Measurements from ENCODE around the gene ZCWPW1.
"Not testable (repeated sequence)": the region's sequence is repeated elsewhere in the genome, so short reads cannot be mapped to it uniquely, and the experiment has no call there.

The ZCWPW1 gene

DNA sequence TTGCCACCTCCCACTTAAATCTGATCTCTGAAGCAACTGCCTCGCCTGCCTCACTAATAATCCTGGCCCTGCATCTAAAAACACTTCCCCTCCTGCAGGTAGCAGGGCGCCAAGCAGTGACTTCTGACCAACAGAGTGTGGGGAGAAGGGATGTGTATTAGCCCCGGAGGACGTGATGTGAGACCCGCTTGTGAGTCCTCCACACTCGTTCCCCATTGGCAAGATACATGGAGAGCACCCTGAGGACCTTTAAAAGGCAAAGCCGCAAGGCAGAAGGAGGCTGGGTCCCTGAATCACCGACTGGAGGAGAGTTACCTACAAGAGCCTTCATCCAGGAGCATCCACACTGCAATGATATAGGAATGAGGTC is 61.3 kb downstream of the ZCWPW1 start:
- no peak overlapping the region for H3K27ac ChIP-seq (ENCODE audit: low read length)
- H3K27me3 ChIP-seq (ENCODE audit: low read depth, low read length): no peaks in the 10 kb centered on the region
- H3K9me3 ChIP-seq (ENCODE audit: control insufficient read depth in 1 of 2, low read length in 2 of 2): no peaks in the 10 kb centered on the region
- no peaks in the 10 kb centered on the region for H3K4me1 ChIP-seq (ENCODE audit: control insufficient read depth in 1 of 2, insufficient read depth in 2 of 2, low read length in 2 of 2)
- H3K36me3 ChIP-seq (ENCODE audit: control insufficient read depth in 1 of 2, insufficient read depth in 2 of 2, low read length in 2 of 2): peaks cover 10 to 22% of the 10 kb centered on the region in 2 donors
- no peak overlapping the region for H3K4me3 ChIP-seq (ENCODE audit: low read depth in 1 of 2, low read length in 2 of 2)

DNA sequence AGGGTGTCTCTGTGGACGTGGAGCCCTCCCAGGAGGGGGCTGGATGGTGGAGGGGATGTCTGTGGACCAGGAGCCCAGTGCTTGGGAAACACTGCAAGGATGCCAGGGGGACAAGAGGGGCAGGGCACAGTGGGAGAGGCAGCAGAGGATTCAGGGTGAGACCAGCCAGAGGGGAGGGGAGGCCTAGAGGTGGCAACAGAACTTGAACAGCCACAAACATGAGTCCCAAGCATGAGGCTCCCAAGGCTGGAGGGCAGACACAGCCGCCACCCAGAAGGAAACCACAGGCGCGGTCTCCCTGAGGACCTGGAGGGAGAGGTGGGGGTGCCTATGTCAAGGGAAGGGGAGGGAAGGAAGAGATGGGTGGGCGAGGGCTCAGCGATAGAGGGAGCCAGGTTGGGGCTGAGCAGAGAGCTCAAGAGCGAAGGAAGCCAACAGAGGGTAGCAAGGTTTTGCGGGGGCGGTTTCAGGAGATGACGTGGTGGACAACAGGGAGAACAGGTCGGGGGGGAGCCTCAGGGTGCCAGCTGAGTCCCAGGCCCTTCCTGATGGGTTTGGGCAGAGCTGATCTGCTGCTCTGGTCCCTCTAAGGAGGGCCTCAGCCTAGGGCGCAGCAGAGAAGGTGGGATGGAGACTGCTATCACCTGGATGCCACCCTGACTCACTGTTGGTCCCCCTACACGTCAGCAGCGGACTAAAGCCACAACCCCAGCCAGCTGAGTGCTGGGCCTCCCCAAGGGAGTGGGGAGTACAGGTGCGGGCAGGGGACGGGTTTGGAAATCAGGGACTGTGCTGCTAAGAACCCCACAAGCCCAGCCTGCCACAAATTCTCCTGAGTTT is 61.9 kb downstream of the ZCWPW1 start:
- Histone ChIP-seq H3K36me3 (ENCODE audit: control insufficient read depth in 1 of 2, insufficient read depth in 2 of 2, low read length in 2 of 2) (peaks cover 14 to 28% of the 10 kb centered on the region in 2 donors), H3K27ac (ENCODE audit: low read length) (no peak overlapping the region), H3K4me1 (ENCODE audit: control insufficient read depth in 1 of 2, insufficient read depth in 2 of 2, low read length in 2 of 2) (no peaks in the 10 kb centered on the region), H3K4me3 (ENCODE audit: low read depth in 1 of 2, low read length in 2 of 2) (no peak overlapping the region), H3K27me3 (ENCODE audit: low read depth, low read length) (no peaks in the 10 kb centered on the region), H3K9me3 (ENCODE audit: control insufficient read depth in 1 of 2, low read length in 2 of 2) (no peaks in the 10 kb centered on the region)

DNA sequence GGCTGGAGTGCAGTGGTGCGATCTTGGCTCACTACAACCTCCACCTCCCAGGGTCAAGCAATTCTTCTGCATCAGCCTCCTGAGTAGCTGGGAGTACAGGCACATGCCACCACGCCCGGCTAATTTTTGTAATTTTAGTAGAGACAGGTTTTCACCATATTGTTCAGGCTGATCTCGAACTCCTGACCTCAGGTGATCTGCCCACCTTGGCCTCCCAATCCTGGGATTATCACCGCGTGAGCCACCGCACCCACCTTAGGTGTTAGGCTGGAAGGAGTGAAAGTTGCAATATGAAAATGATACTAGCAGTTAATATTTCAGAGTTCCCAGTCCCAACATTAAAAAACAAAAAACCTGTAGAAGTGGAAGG is 62.5 kb downstream of the ZCWPW1 start:
- not testable (repeated sequence) for H3K9me3 ChIP-seq (ENCODE audit: control insufficient read depth in 1 of 2, low read length in 2 of 2); H3K27ac ChIP-seq (ENCODE audit: low read length); H3K4me3 ChIP-seq (ENCODE audit: low read depth in 1 of 2, low read length in 2 of 2)

DNA sequence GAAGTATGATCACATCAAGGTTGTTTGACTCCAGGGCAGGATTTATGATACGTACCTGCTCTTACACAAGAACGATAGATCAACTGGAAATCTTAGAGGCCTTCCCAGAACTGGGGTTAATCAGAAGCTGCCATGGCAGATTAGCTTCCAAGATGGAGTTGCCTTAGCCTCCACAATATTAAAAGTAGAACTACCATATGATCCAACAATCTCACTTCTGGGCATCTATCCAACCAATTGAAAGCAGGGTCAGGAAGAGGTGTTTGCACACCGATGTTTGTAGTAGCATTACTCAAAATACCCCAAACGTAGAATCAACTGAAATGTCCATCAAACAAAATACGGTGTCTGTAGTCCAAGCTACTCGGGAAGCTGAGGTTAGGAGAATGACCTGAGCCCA is 64.0 kb downstream of the ZCWPW1 start:
- Histone ChIP-seq H3K9me3 (ENCODE audit: control insufficient read depth in 1 of 2, low read length in 2 of 2) (no peaks in the 10 kb centered on the region), H3K27me3 (ENCODE audit: low read depth, low read length) (no peaks in the 10 kb centered on the region), H3K4me1 (ENCODE audit: control insufficient read depth in 1 of 2, insufficient read depth in 2 of 2, low read length in 2 of 2) (no peaks in the 10 kb centered on the region), H3K4me3 (ENCODE audit: low read depth in 1 of 2, low read length in 2 of 2) (no peak overlapping the region), H3K36me3 (ENCODE audit: control insufficient read depth in 1 of 2, insufficient read depth in 2 of 2, low read length in 2 of 2) (peaks cover 26 to 48% of the 10 kb centered on the region in 2 donors), H3K27ac (ENCODE audit: low read length) (no peak overlapping the region)

More for the DNA sequence above, 62.5 kb downstream of the ZCWPW1 start:
- H3K4me1 ChIP-seq (ENCODE audit: control insufficient read depth in 1 of 2, insufficient read depth in 2 of 2, low read length in 2 of 2); H3K27me3 ChIP-seq (ENCODE audit: low read depth, low read length): not testable (repeated sequence)
- peaks cover 16 to 35% of the 10 kb centered on the region in 2 donors for H3K36me3 ChIP-seq (ENCODE audit: control insufficient read depth in 1 of 2, insufficient read depth in 2 of 2, low read length in 2 of 2)

DNA sequence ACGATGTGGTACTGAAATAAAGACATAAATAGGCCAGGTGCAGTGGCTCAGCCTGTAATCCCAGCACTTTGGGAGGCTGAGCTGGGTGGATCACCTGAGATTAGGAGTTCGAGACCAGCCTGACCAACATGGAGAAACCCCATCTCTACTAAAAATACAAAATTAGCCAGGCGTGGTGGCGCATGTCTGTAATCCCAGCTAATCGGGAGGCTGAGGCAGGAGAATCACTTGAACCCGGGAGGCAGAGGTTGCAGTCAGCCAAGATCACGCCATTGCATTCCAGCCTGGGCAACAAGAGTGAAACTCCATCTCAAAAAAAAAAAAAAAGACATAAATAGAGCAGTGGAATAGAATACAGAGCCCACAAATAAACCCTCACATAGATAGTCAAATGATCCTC is 64.7 kb downstream of the ZCWPW1 start:
- peaks cover 33 to 55% of the 10 kb centered on the region in 2 donors for H3K36me3 ChIP-seq (ENCODE audit: control insufficient read depth in 1 of 2, insufficient read depth in 2 of 2, low read length in 2 of 2)

DNA sequence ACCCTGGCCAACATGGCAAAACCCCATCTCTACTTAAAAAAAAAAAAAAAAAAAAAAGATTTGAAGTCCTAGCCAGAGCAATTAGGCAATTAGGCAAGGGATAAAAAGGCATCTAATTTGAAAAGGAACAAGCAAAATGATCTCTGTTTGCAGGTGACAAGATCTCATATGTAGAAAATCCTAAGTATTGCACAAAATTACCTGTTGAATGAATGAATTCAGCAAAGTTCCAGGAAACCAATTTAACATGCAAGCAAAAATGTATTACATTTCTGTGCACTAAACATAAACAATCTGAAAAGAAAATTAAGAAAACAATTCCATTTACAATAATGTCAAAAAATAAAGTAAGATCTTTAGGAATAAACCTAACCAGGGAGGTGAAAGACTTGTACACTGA is 65.4 kb downstream of the ZCWPW1 start:
- Histone ChIP-seq H3K36me3 (ENCODE audit: control insufficient read depth in 1 of 2, insufficient read depth in 2 of 2, low read length in 2 of 2) (peaks cover 34 to 62% of the 10 kb centered on the region in 2 donors), H3K27me3 (ENCODE audit: low read depth, low read length) (no peaks in the 10 kb centered on the region), H3K4me3 (ENCODE audit: low read depth in 1 of 2, low read length in 2 of 2) (no peak overlapping the region), H3K27ac (ENCODE audit: low read length) (no peak overlapping the region), H3K4me1 (ENCODE audit: control insufficient read depth in 1 of 2, insufficient read depth in 2 of 2, low read length in 2 of 2) (no peaks in the 10 kb centered on the region), H3K9me3 (ENCODE audit: control insufficient read depth in 1 of 2, low read length in 2 of 2) (no peaks in the 10 kb centered on the region)

More for the DNA sequence above, 64.7 kb downstream of the ZCWPW1 start:
- H3K27ac ChIP-seq (ENCODE audit: low read length); H3K9me3 ChIP-seq (ENCODE audit: control insufficient read depth in 1 of 2, low read length in 2 of 2); H3K27me3 ChIP-seq (ENCODE audit: low read depth, low read length); H3K4me1 ChIP-seq (ENCODE audit: control insufficient read depth in 1 of 2, insufficient read depth in 2 of 2, low read length in 2 of 2); H3K4me3 ChIP-seq (ENCODE audit: low read depth in 1 of 2, low read length in 2 of 2): not testable (repeated sequence)

DNA sequence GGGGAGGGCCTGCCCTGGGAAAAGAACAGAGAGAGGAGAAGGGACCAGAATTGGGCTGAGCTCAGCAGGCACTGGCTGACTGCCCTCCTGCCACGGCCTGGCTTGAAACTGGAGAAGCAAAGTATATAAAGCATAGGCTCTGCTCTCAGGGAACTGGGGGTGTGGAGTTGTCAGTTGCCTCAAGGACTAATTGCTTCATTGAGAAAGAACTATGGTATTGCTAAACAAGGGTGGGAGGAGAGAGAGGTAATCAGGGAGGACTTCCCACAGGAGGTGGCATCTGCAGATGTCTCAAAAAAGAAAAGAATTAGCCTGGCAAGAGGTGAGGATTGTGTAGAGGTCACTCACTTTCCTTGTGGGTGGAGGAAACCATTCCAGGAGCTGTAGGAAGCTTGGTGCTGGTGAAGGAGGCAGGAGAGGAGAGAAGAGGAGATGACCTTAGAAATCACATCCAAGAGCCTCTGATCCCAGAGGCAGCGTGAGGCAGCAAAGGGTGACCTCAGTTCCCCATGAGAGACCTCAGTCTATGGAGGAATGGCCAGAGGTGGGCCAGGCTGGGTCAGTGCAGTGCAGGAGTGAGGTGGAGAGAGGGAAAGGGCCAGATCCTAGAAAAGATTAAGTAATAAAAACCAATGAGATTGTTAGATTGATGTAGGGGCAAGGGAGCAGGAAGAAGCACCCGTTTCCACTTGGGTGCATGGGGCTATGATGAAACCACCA is 68.2 kb downstream of the ZCWPW1 start:
- H3K4me3 ChIP-seq (ENCODE audit: low read depth in 1 of 2, low read length in 2 of 2): no peak overlapping the region
- no peaks in the 10 kb centered on the region for H3K27me3 ChIP-seq (ENCODE audit: low read depth, low read length)
- no peaks in the 10 kb centered on the region for H3K4me1 ChIP-seq (ENCODE audit: control insufficient read depth in 1 of 2, insufficient read depth in 2 of 2, low read length in 2 of 2)
- no peaks in the 10 kb centered on the region for H3K9me3 ChIP-seq (ENCODE audit: control insufficient read depth in 1 of 2, low read length in 2 of 2)
- H3K36me3 ChIP-seq (ENCODE audit: control insufficient read depth in 1 of 2, insufficient read depth in 2 of 2, low read length in 2 of 2): peaks cover 43 to 82% of the 10 kb centered on the region in 2 donors
- no peak overlapping the region for H3K27ac ChIP-seq (ENCODE audit: low read length)

DNA sequence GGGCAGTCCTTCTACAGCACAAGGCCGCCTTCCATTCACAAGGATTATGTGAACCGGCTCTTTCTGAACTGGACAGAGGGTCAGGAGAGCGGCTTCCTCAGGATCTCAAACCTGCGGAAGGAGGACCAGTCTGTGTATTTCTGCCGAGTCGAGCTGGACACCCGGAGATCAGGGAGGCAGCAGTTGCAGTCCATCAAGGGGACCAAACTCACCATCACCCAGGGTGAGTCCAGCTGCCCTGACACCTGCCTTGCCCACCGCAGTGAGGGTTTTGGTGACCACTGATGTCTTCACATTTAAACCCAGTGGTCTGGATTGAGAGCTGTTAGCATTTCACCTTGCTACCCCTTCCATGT is 69.7 kb downstream of the ZCWPW1 start:
- no peak overlapping the region for H3K4me3 ChIP-seq (ENCODE audit: low read depth in 1 of 2, low read length in 2 of 2)
- H3K27me3 ChIP-seq (ENCODE audit: low read depth, low read length): no peaks in the 10 kb centered on the region
- H3K27ac ChIP-seq (ENCODE audit: low read length): no peak overlapping the region
- H3K36me3 ChIP-seq (ENCODE audit: control insufficient read depth in 1 of 2, insufficient read depth in 2 of 2, low read length in 2 of 2): peaks cover 52 to 90% of the 10 kb centered on the region in 2 donors
- no peaks in the 10 kb centered on the region for H3K4me1 ChIP-seq (ENCODE audit: control insufficient read depth in 1 of 2, insufficient read depth in 2 of 2, low read length in 2 of 2)
- H3K9me3 ChIP-seq (ENCODE audit: control insufficient read depth in 1 of 2, low read length in 2 of 2): no peaks in the 10 kb centered on the region

DNA sequence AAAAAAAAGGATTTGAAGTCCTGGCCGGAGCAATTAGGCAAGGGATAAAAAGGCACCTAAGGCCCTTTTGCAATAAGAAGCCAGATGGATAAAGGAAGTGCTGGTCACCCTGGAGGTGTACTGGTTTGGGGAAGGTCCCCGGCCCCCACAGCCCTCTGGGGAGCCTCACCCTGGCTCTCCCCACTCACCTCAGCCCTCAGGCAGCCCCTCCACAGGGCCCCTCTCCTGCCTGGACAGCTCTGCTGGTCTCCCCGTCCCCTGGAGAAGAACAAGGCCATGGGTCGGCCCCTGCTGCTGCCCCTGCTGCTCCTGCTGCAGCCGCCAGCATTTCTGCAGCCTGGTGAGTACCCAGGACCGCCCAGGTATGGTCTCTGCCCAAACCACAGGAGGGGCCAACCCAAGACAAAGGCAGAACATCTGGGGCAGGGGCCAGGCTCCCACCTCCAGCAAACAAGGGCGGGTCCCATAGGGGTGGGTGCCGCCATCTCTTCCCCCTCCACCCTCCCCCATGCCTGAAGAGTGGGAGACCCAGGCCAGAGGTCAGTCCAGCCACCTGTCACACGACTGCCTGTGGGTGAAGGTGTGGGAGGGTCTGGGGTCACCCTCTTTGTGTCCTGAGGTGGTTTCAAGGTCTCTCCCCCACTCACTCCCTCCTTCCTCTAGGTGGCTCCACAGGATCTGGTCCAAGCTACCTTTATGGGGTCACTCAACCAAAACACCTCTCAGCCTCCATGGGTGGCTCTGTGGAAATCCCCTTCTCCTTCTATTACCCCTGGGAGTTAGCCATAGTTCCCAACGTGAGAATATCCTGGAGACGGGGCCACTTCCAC is 70.3 kb downstream of the ZCWPW1 start, which contains the start of gene PILRB:
Gene PILRB (plus strand): TSS at position 91 of the 830 bp plus-strand sequence. CDS start 186 bp downstream, at position 277.
- no peak within 1 kb of the TSS for H3K27ac ChIP-seq (ENCODE audit: low read length)
- no peak within 1 kb of the TSS for H3K4me3 ChIP-seq (ENCODE audit: low read depth in 1 of 2, low read length in 2 of 2)
- peaks cover 55 to 95% of the 10 kb centered on the region in 2 donors for H3K36me3 ChIP-seq (ENCODE audit: control insufficient read depth in 1 of 2, insufficient read depth in 2 of 2, low read length in 2 of 2)
- H3K9me3 ChIP-seq (ENCODE audit: control insufficient read depth in 1 of 2, low read length in 2 of 2): no peaks in the 10 kb centered on the region
- no peaks in the 10 kb centered on the region for H3K27me3 ChIP-seq (ENCODE audit: low read depth, low read length)
- no peaks in the 10 kb centered on the region for H3K4me1 ChIP-seq (ENCODE audit: control insufficient read depth in 1 of 2, insufficient read depth in 2 of 2, low read length in 2 of 2)

DNA sequence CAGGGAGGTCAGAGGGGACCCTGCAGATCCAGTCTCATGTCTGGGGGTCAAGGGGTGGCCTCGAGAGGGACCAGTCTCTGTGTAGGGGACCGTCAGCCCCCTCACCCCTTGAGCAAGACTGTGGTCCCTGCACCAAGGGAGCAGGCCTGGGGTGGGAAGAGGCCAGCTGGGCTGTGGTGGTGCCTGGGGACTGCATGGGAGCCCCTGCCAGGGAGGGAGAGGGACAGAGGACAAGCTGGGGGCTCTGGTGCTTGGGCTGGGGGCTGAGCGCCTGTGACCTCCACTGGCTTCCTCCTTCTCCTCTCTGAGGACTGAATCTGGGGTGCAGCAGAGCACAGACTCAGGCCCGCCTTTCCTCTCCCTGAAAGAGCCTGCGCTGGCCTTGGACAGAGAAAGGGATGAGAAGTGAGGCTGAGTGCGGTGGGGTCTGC is 71.4 kb downstream of the ZCWPW1 start:
- H3K27me3 ChIP-seq (ENCODE audit: low read depth, low read length): no peaks in the 10 kb centered on the region
- H3K36me3 ChIP-seq (ENCODE audit: control insufficient read depth in 1 of 2, insufficient read depth in 2 of 2, low read length in 2 of 2): peaks cover 52 to 91% of the 10 kb centered on the region in 2 donors
- no peaks in the 10 kb centered on the region for H3K4me1 ChIP-seq (ENCODE audit: control insufficient read depth in 1 of 2, insufficient read depth in 2 of 2, low read length in 2 of 2)
- H3K9me3 ChIP-seq (ENCODE audit: control insufficient read depth in 1 of 2, low read length in 2 of 2): no peaks in the 10 kb centered on the region
- H3K4me3 ChIP-seq (ENCODE audit: low read depth in 1 of 2, low read length in 2 of 2): no peak overlapping the region
- H3K27ac ChIP-seq (ENCODE audit: low read length): no peak overlapping the region
